Duodenal mucosa (tissue), 2 donors: ENCODE measurements around the gene ZNF80.

ENCODE experiments used
- H3K27ac ChIP-seq: one replicate; pipeline ENCODE4 v1.7.0; 2013; ENCODE audit warnings: low read depth, low read length
- H3K27me3 ChIP-seq, 2 donors: one replicate each; pipeline ENCODE4 v1.7.0; 2013; ENCODE audit warnings: low read length in 2 of 2, control low read depth in 1 of 2; ENCODE audit not compliant: insufficient read depth in 2 of 2, control insufficient read depth in 1 of 2
- H3K36me3 ChIP-seq, 2 donors: one replicate each; pipeline ENCODE4 v1.7.0; 2013; ENCODE audit warnings: low read length in 2 of 2, control low read depth in 1 of 2; ENCODE audit not compliant: insufficient read depth in 2 of 2, control insufficient read depth in 1 of 2
- H3K4me1 ChIP-seq, 2 donors: one replicate each; pipeline ENCODE4 v1.7.0; 2013; ENCODE audit warnings: low read length in 2 of 2, control low read depth in 1 of 2; ENCODE audit not compliant: insufficient read depth in 2 of 2, control insufficient read depth in 1 of 2
- H3K4me3 ChIP-seq, 2 donors: one replicate each; pipeline ENCODE4 v1.7.0; 2013; ENCODE audit warnings: low read length in 2 of 2, low read depth in 1 of 2
- H3K9ac ChIP-seq, 2 donors: one replicate each; pipeline ENCODE4 v1.7.0; 2013; ENCODE audit warnings: low read length in 2 of 2, low read depth in 1 of 2
- H3K9me3 ChIP-seq, 2 donors: one replicate each; pipeline ENCODE4 v1.7.0; 2013; ENCODE audit warnings: low read length in 2 of 2, control low read depth in 1 of 2; ENCODE audit not compliant: control insufficient read depth in 1 of 2

Gene ZNF80

GRCh38 chr3:114212646-114213045, 24.7 kb downstream of the ZNF80 start:
- H3K27me3 ChIP-seq: no peaks in the 10 kb centered on the region
- H3K27ac ChIP-seq: no peak overlapping the region
- H3K36me3 ChIP-seq: no peaks in the 10 kb centered on the region
- no peak overlapping the region for H3K4me3 ChIP-seq
- no peak overlapping the region for H3K9ac ChIP-seq
- no peaks in the 10 kb centered on the region for H3K9me3 ChIP-seq
- H3K4me1 ChIP-seq: no peaks in the 10 kb centered on the region

- Histone ChIP-seq H3K4me3 (no peak overlapping the region), H3K27ac (no peak overlapping the region), H3K36me3 (no peaks in the 10 kb centered on the region), H3K9ac (no peak overlapping the region), H3K4me1 (no peaks in the 10 kb centered on the region), H3K9me3 (no peaks in the 10 kb centered on the region), H3K27me3 (no peaks in the 10 kb centered on the region)
Measured at GRCh38 chr3:114207768-114208167, 29.6 kb downstream of the ZNF80 start.

GRCh38 chr3:114206342-114206741, 31.0 kb downstream of the ZNF80 start:
- no peaks in the 10 kb centered on the region for H3K9me3 ChIP-seq
- no peak overlapping the region for H3K9ac ChIP-seq
- no peak overlapping the region for H3K4me3 ChIP-seq
- H3K36me3 ChIP-seq: no peaks in the 10 kb centered on the region
- no peak overlapping the region for H3K27ac ChIP-seq
- H3K4me1 ChIP-seq: no peaks in the 10 kb centered on the region
- no peaks in the 10 kb centered on the region for H3K27me3 ChIP-seq

- Histone ChIP-seq H3K4me3 (no peak overlapping the region), H3K9me3 (no peaks in the 10 kb centered on the region), H3K4me1 (no peaks in the 10 kb centered on the region), H3K36me3 (no peaks in the 10 kb centered on the region), H3K27ac (no peak overlapping the region), H3K9ac (no peak overlapping the region), H3K27me3 (no peaks in the 10 kb centered on the region)
Measured at GRCh38 chr3:114205541-114205940, 31.8 kb downstream of the ZNF80 start.

- H3K36me3 ChIP-seq: no peaks in the 10 kb centered on the region
- no peak overlapping the region for H3K27ac ChIP-seq
- no peak overlapping the region for H3K9ac ChIP-seq
- no peak overlapping the region for H3K4me3 ChIP-seq
- no peaks in the 10 kb centered on the region for H3K4me1 ChIP-seq
- H3K27me3 ChIP-seq: no peaks in the 10 kb centered on the region
- no peaks in the 10 kb centered on the region for H3K9me3 ChIP-seq
Measured at GRCh38 chr3:114194750-114195149, 42.6 kb downstream of the ZNF80 start.

GRCh38 chr3:114192136-114192535, 45.2 kb downstream of the ZNF80 start:
- no peaks in the 10 kb centered on the region for H3K36me3 ChIP-seq
- no peaks in the 10 kb centered on the region for H3K9me3 ChIP-seq
- H3K27ac ChIP-seq: no peak overlapping the region
- H3K9ac ChIP-seq: no peak overlapping the region
- H3K4me3 ChIP-seq: no peak overlapping the region
- H3K4me1 ChIP-seq: no peaks in the 10 kb centered on the region
- H3K27me3 ChIP-seq: no peaks in the 10 kb centered on the region

- H3K9ac ChIP-seq: no peak overlapping the region
- no peaks in the 10 kb centered on the region for H3K4me1 ChIP-seq
- no peak overlapping the region for H3K4me3 ChIP-seq
- H3K9me3 ChIP-seq: no peaks in the 10 kb centered on the region
- H3K27me3 ChIP-seq: no peaks in the 10 kb centered on the region
- no peak overlapping the region for H3K27ac ChIP-seq
- no peaks in the 10 kb centered on the region for H3K36me3 ChIP-seq
Measured at GRCh38 chr3:114186501-114186900, 50.9 kb downstream of the ZNF80 start.
